OCI-LY1 (cell line): ENCODE data around the gene ZNF23.

Experiments
- EZH2 ChIP-seq: fragments of 200-600 bp; sonication (generic), shearing (Covaris generic); IDR thresholded peaks from 2 replicates; pipeline ENCODE4 v1.8.0; 2017; ENCODE audit warnings: borderline replicate concordance, mixed run types, mild to moderate bottlenecking, antibody characterized with exemption, low read length, moderate library complexity, mixed read lengths
- TF ChIP-seq, protein P1 (sequence below): fragments of 200-600 bp; sonication (generic), shearing (Covaris generic); IDR thresholded peaks from 2 replicates; pipeline ENCODE4 v1.5.1; 2017; ENCODE audit warnings: mild to moderate bottlenecking, antibody characterized with exemption, low read length, moderate library complexity, mixed read lengths

DNA sequence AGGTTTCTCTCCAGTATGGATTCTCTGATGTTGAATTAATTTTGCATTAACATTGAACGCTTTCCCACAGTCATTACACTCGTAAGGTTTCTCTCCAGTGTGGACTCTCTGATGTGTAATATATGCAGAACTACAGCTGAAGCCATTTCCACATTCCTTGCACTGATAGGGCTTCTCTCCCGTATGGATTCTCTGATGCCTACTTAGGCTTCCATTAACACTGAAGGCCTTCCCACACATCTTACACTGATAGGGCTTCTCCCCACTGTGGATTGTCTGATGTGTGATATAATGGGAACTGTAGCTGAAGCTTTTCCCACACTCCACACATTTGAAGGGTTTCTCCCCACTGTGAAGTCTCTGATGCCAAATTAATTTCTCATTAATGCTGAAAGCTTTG is 13.0 kb downstream of the ZNF23 start:
- TF ChIP-seq, protein P1, sequence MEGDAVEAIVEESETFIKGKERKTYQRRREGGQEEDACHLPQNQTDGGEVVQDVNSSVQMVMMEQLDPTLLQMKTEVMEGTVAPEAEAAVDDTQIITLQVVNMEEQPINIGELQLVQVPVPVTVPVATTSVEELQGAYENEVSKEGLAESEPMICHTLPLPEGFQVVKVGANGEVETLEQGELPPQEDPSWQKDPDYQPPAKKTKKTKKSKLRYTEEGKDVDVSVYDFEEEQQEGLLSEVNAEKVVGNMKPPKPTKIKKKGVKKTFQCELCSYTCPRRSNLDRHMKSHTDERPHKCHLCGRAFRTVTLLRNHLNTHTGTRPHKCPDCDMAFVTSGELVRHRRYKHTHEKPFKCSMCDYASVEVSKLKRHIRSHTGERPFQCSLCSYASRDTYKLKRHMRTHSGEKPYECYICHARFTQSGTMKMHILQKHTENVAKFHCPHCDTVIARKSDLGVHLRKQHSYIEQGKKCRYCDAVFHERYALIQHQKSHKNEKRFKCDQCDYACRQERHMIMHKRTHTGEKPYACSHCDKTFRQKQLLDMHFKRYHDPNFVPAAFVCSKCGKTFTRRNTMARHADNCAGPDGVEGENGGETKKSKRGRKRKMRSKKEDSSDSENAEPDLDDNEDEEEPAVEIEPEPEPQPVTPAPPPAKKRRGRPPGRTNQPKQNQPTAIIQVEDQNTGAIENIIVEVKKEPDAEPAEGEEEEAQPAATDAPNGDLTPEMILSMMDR = no peak
- no peak for TF ChIP-seq EZH2
